GM12878 (cell line): ENCODE measurements around the gene GPM6B. TPM values are rescaled to one million over a fixed set of nuclear protein-coding genes. Genes with fewer than 3 reads are reported as not detected.

Experiments
- ATAC-seq: fragments of 200-7000 bp; cut with Tn5 transposase; 3 replicates; pipeline ENCODE4 v1.9.1; 2020; ENCODE audit warnings: mild to moderate bottlenecking, moderate library complexity
- BruUV-seq: library from RNA; stranded (reverse); fragments of 400-500 nt; replicated peaks from 2 replicates; lab custom pipeline; 2021; lab: Mats Ljungman, UMichigan
- CTCF ChIA-PET: fragments of 300-600 bp; sonication (Branson Sonifier 250); formaldehyde crosslinking; extraction: SDS; loops from one replicate; lab custom pipeline; 2021; ENCODE audit warnings: inconsistent platforms; lab: Yijun Ruan, JAX
- POLR2A ChIA-PET: fragments of 350-600 bp; formaldehyde crosslinking; extraction: SDS; loops from one replicate; lab custom pipeline; 2021; ENCODE audit warnings: inconsistent platforms; lab: Charles Lee
- RAD21 ChIA-PET: fragments of 300-600 bp; sonication (Branson Sonifier 250); formaldehyde crosslinking; loops from one replicate; lab custom pipeline; 2023; ENCODE audit warnings: antibody characterized with exemption; ENCODE audit not compliant: unreplicated experiment; lab: Charles Lee
- SMC1A ChIA-PET: fragments of 300-600 bp; sonication (Branson Sonifier 250); formaldehyde crosslinking; loops from one replicate; lab custom pipeline; 2023; ENCODE audit not compliant: unreplicated experiment, uncharacterized antibody; lab: Charles Lee
- DNase-seq: peaks from one replicate; pipeline ENCODE4 v3.0.0-alpha.2; 2011; ENCODE audit warnings: low read depth, low spot score
- FAIRE-seq: peaks from 3 replicates; lab custom pipeline; 2011; peaks lifted over from hg19 to GRCh38; lab: Jason Lieb, UNC
- H2AFZ ChIP-seq: 2 replicates; pipeline ENCODE4 v1.6.0; 2011; ENCODE audit warnings: low read depth, low read length, control low read depth; ENCODE audit not compliant: control insufficient read depth
- H3K27ac ChIP-seq: 2 replicates; pipeline ENCODE4 v1.5.1; 2011; ENCODE audit warnings: control low read depth; ENCODE audit not compliant: control insufficient read depth, insufficient read depth
- H3K27me3 ChIP-seq, 2 experiments: replicated peaks in 1 of 2; 2 replicates each; pipeline versions ENCODE4 v1.6.0 to v1.6.1; 2011; ENCODE audit warnings: low read length in 1 of 2; ENCODE audit not compliant: control insufficient read depth in 2 of 2, insufficient read depth in 2 of 2
- H3K36me3 ChIP-seq, 2 experiments: 2 replicates each; pipeline ENCODE4 v1.5.1; 2011; ENCODE audit warnings: low read length in 1 of 2; ENCODE audit not compliant: control insufficient read depth in 2 of 2, insufficient read depth in 2 of 2
- H3K4me1 ChIP-seq: 2 replicates; pipeline ENCODE4 v1.6.1; 2011; ENCODE audit warnings: mild to moderate bottlenecking, low read length, moderate library complexity, mixed read lengths; ENCODE audit not compliant: control insufficient read depth, insufficient read depth
- H3K4me2 ChIP-seq: 2 replicates; pipeline ENCODE4 v1.6.0; 2011; ENCODE audit warnings: control low read depth; ENCODE audit not compliant: control insufficient read depth, insufficient read depth
- H3K4me3 ChIP-seq: fragments of 200-600 bp; sonication (generic); 2 replicates; pipeline ENCODE4 v1.5.1; 2016
- H3K79me2 ChIP-seq: 2 replicates; pipeline ENCODE4 v1.6.0; 2011; ENCODE audit warnings: low read length; ENCODE audit not compliant: control insufficient read depth, insufficient read depth
- H3K9ac ChIP-seq: 2 replicates; pipeline ENCODE4 v1.8.0; 2011; ENCODE audit warnings: low read length, control low read depth, mixed read lengths; ENCODE audit not compliant: control insufficient read depth, insufficient read depth
- H3K9me3 ChIP-seq: replicated peaks from 3 replicates; pipeline ENCODE4 v1.5.1; 2011; ENCODE audit warnings: mild to moderate bottlenecking, low read length; ENCODE audit not compliant: control insufficient read depth, insufficient read depth
- H4K20me1 ChIP-seq: 2 replicates; pipeline ENCODE4 v1.6.0; 2011; ENCODE audit not compliant: control insufficient read depth, insufficient read depth
- PRDM15 ChIP-seq: fragments of 450-650 bp; formaldehyde crosslinking; IDR thresholded peaks from 2 replicates; pipeline ENCODE4 v1.4.0; 2020; ENCODE audit warnings: mild to moderate bottlenecking, moderate library complexity
- ZNF384 ChIP-seq: IDR thresholded peaks from 2 replicates; pipeline ENCODE4 v1.6.1; 2012; ENCODE audit warnings: low read depth, mild to moderate bottlenecking, low read length, improper control_type of control experiment, borderline replicate concordance
- WGBS: methylation state at CpG from one replicate; pipeline ENCODE4 v1.1.6; 2016; ENCODE audit warnings: low lambda C conversion rate; ENCODE audit not compliant: insufficient replicate concordance, insufficient coverage; ENCODE audit errors: missing lambda C conversion rate; 5-methylcytosine and 5-hydroxymethylcytosine counted together
- in situ Hi-C: fragments of 300-500 bp; cut with MboI; formaldehyde crosslinking; loops from 9 replicates; pipeline ENCODE4 v1.14.3; 2018; ENCODE audit warnings: mixed read lengths
- intact Hi-C: fragments of 100-400 bp; cut with micrococcal nuclease; formaldehyde crosslinking; loops from one replicate; pipeline ENCODE4 v1.14.2; 2022; ENCODE audit not compliant: unreplicated experiment
- polyA plus RNA-seq, 11 experiments: library from polyadenylated mRNA; depleted of rRNA in 4 of 11; unstranded in 6 of 11; stranded (reverse) in 5 of 11; fragments of >200 nt; fragmentation: Nextera tagmentation in 4 of 11; fragmentation: Illumina TruSeq in 1 of 11; extraction: Ambion mirVana in 4 of 11; extraction: Trizol in 1 of 11; gene quantifications; 1 replicate in 1 of 11; 2 replicates in 10 of 11; pipeline versions ENCODE4 v1.2.1 to v1.2.3, GENCODE V29; 2011 to 2016; ENCODE audit warnings: inconsistent platforms in 2 of 11, missing spikeins in 2 of 11, low read depth in 1 of 11
- total RNA-seq, 4 experiments: library from RNA; depleted of rRNA in 3 of 4; stranded (reverse); fragments of >200 nt in 3 of 4; fragmentation: Illumina TruSeq in 1 of 4; extraction: Trizol in 1 of 4; gene quantifications; 2 replicates each; pipeline versions ENCODE4 v1.2.1 to v1.2.3, GENCODE V29; 2013 to 2021

Gene GPM6B
- total and polyA plus RNA-seq, 10 of the 15 experiments (the other 5 are each of a cell fraction or from before 2014, with no cell fraction given), result 0.01 to 2.6 (median 0.37) TPM; not detected in 2

- CTCF ChIA-PET, result interaction anchor here (0.6 to 1.3 kb wide), 4 partner anchors 12 to 908 kb away, joined by 3 to 6 read pairs (median 4); partner anchors contain the start of genes OFD1 and TRAPPC2
- in situ Hi-C loops, result no loop called here
- TF ChIP-seq ZNF384, result peak; percentile 63
- no peak for TF ChIP-seq PRDM15 (CRISPR knock-in tag)
Measured at GRCh38 chrX:13721819-13722519, 94.9 kb downstream of the GPM6B start.

More at GRCh38 chrX:13721819-13722519, 94.9 kb downstream of the GPM6B start:
- intact Hi-C loops, result no loop called here
- H4K20me1 ChIP-seq, result no peaks in the 10 kb centered on the region
- no peaks in the 10 kb centered on the region; the same call in 2 of the 3 replicates for H3K9me3 ChIP-seq
- POLR2A ChIA-PET, result interaction anchor here (0.6 to 1.3 kb wide), 5 partner anchors 10 to 34 kb away, joined by 4 to 6 read pairs (median 4); partner anchors contain the start of genes OFD1 and TRAPPC2
- H3K27me3 ChIP-seq, result no peaks in the 10 kb centered on the region
- peaks cover 3 to 15% of the 10 kb centered on the region in 2 experiments; a peak in 3 of 4 replicates for H3K36me3 ChIP-seq
- 61% methylated on average over 7 of the region's 7 CpGs for WGBS
- RAD21 ChIA-PET, result interaction anchor here (0.7 to 1.4 kb wide), 6 partner anchors 13 to 66 kb away, joined by 3 to 6 read pairs (median 4); partner anchors contain the start of genes OFD1 and TRAPPC2
- H3K27ac ChIP-seq, result no peak overlapping the region
- peak; percentile 67 for ATAC-seq
- no peak overlapping the region for H3K4me3 ChIP-seq
- H3K4me2 ChIP-seq, result no peak overlapping the region
- H3K79me2 ChIP-seq, result peaks cover 14% of the 10 kb centered on the region
- H3K4me1 ChIP-seq, result no peaks in the 10 kb centered on the region; the same call in 1 of the 2 replicates
- FAIRE-seq, result no peak
- no peak overlapping the region for H3K9ac ChIP-seq
- no peak for DNase-seq
- H2AFZ ChIP-seq, result no peak overlapping the region
- BruUV-seq, result no TSS peak
- SMC1A ChIA-PET, result interaction anchor here (1.0 to 2.2 kb wide), 12 partner anchors 9 to 63 kb away, joined by 3 to 14 read pairs (median 4); partner anchors contain the start of genes OFD1 and TRAPPC2
